ENCODE data around the gene AOPEP. TPM values are rescaled to one million over a fixed set of nuclear protein-coding genes. Genes with fewer than 3 reads are reported as not detected.

The AOPEP gene
- total RNA-seq, 4 donors from 2014 or later = 56.5 to 160 (median 103) TPM

GRCh38 chr9:95005278-95006143, 279.0 kb downstream of the AOPEP start:
- in situ Hi-C loops (cut with MboI; ENCODE audit: low sequenced_read_pairs in 4 of 4) = loop anchor here in 2 of 4 donors (10.0 kb wide), 1 partner anchor 221 kb away; no protein-coding TSS in a partner anchor
- DNase-seq = no peak
- intact Hi-C loops (cut with DNase I; ENCODE audit: low total_unique reads) = loop anchor here (1.0 to 10.0 kb wide), 6 partner anchors 43 to 499 kb away; no protein-coding TSS in a partner anchor
- TF ChIP-seq POLR2A (IDR thresholded peaks at IDR 0.05) = peak; percentile 4 to 37
- peak in 1 of 5 experiments; percentile 13 for TF ChIP-seq CTCF (IDR thresholded peaks at IDR 0.05 in 4 of 5, conservative IDR thresholded peaks at IDR 0.05 in 1 of 5)
- H3K9me3 ChIP-seq = no peaks in the 10 kb centered on the region
- no peaks in the 10 kb centered on the region for H3K27me3 ChIP-seq
- H3K4me3 ChIP-seq = peak overlapping the region; percentile 66 to 84 (median 74)
- H3K27ac ChIP-seq = peak overlapping the region; percentile 95 to 98 (median 97)
- peaks cover 34 to 40% of the 10 kb centered on the region in 2 donors for H3K4me1 ChIP-seq
- no peaks in the 10 kb centered on the region for H3K36me3 ChIP-seq
- no peak for ATAC-seq

- Histone ChIP-seq H3K4me1 (peaks cover 51 to 55% of the 10 kb centered on the region in 2 donors), H3K27ac (peak overlapping the region; percentile 95 to 98 (median 97)), H3K9me3 (no peaks in the 10 kb centered on the region), H3K27me3 (no peaks in the 10 kb centered on the region), H3K4me3 (peak overlapping the region; percentile 66 to 84 (median 74)), H3K36me3 (no peaks in the 10 kb centered on the region)
- intact Hi-C loops (cut with DNase I; ENCODE audit: low total_unique reads) (loop anchor here (5.0 to 10.0 kb wide), 4 partner anchors 60 to 497 kb away; no protein-coding TSS in a partner anchor), in situ Hi-C loops (cut with MboI; ENCODE audit: low sequenced_read_pairs in 4 of 4) (loop anchor here in 2 of 4 donors (10.0 kb wide), 1 partner anchor 223 kb away; no protein-coding TSS in a partner anchor)
- DNase-seq = no peak
- no peak for TF ChIP-seq CTCF (IDR thresholded peaks at IDR 0.05 in 4 of 5, conservative IDR thresholded peaks at IDR 0.05 in 1 of 5)
- TF ChIP-seq POLR2A (IDR thresholded peaks at IDR 0.05) = no peak
- ATAC-seq = no peak
Observed at GRCh38 chr9:95007226-95007869, 280.8 kb downstream of the AOPEP start.

- Histone ChIP-seq H3K4me3 (peak overlapping the region; percentile 66 to 84 (median 74)), H3K4me1 (peaks cover 60 to 63% of the 10 kb centered on the region in 2 donors), H3K9me3 (no peaks in the 10 kb centered on the region), H3K36me3 (no peaks in the 10 kb centered on the region), H3K27me3 (no peaks in the 10 kb centered on the region), H3K27ac (peak overlapping the region; percentile 95 to 98 (median 97))
- TF ChIP-seq CTCF (IDR thresholded peaks at IDR 0.05 in 4 of 5, conservative IDR thresholded peaks at IDR 0.05 in 1 of 5) (no peak), POLR2A (IDR thresholded peaks at IDR 0.05) (no peak)
- DNase-seq = no peak
- peak in 1 of 2 donors; percentile 21 for ATAC-seq
- in situ Hi-C loops (cut with MboI; ENCODE audit: low sequenced_read_pairs in 4 of 4) (loop anchor here in 2 of 4 donors (10.0 kb wide), 1 partner anchor 223 kb away; no protein-coding TSS in a partner anchor), intact Hi-C loops (cut with DNase I; ENCODE audit: low total_unique reads) (loop anchor here (5.0 to 10.0 kb wide), 4 partner anchors 59 to 497 kb away; no protein-coding TSS in a partner anchor)
Observed at GRCh38 chr9:95008151-95008771, 281.8 kb downstream of the AOPEP start.

GRCh38 chr9:95009459-95009858, 283.0 kb downstream of the AOPEP start:
- Histone ChIP-seq H3K9me3 (no peaks in the 10 kb centered on the region), H3K4me1 (peaks cover 66 to 72% of the 10 kb centered on the region in 2 donors), H3K4me3 (peak overlapping the region in 1 of 4 donors; percentile 66), H3K36me3 (no peaks in the 10 kb centered on the region), H3K27ac (peak overlapping the region; percentile 95 to 98 (median 97)), H3K27me3 (no peaks in the 10 kb centered on the region)
- in situ Hi-C loops (cut with MboI; ENCODE audit: low sequenced_read_pairs in 4 of 4) (loop anchor here in 2 of 4 donors (10.0 kb wide), 1 partner anchor 225 kb away; no protein-coding TSS in a partner anchor), intact Hi-C loops (cut with DNase I; ENCODE audit: low total_unique reads) (loop anchor here (1.0 to 10.0 kb wide), 5 partner anchors 16 to 495 kb away; no protein-coding TSS in a partner anchor)
- TF ChIP-seq POLR2A (IDR thresholded peaks at IDR 0.05) (no peak), CTCF (IDR thresholded peaks at IDR 0.05 in 4 of 5, conservative IDR thresholded peaks at IDR 0.05 in 1 of 5) (no peak)
- ATAC-seq = peak; percentile 20 to 24
- peak in 1 of 2 donors; percentile 54 for DNase-seq
